Activated CD4-positive, alpha-beta T cell treated with anti-CD3 and anti-CD28 coated beads, Interleukin-2, amount 50 U/mL, for 48 hours (primary cell): Measurements from ENCODE around the gene MRPL51.
A peak's percentile ranks its signal among the peaks of the same experiment; 100 is the strongest.
"Not testable (repeated sequence)": the region's sequence is repeated elsewhere in the genome, so short reads cannot be mapped to it uniquely, and the experiment has no call there.

Experiments
- DNase-seq, 2 experiments: peaks; one replicate each; pipeline ENCODE4 v3.0.0-alpha.2; 2020

MRPL51 gene

GRCh38 chr12:6530576-6531260, 37.7 kb upstream of the MRPL51 start:
- DNase-seq, result no peak

- no peak for DNase-seq
These were observed 36.3 kb upstream of the MRPL51 start for GRCh38 chr12:6529291-6529737.

- DNase-seq, result no peak
These were observed 35.6 kb upstream of the MRPL51 start for GRCh38 chr12:6528539-6529235.

GRCh38 chr12:6527711-6528110, 34.6 kb upstream of the MRPL51 start:
- no peak for DNase-seq

GRCh38 chr12:6526766-6527525, 33.9 kb upstream of the MRPL51 start:
- DNase-seq, result no peak

GRCh38 chr12:6526201-6526600, 33.1 kb upstream of the MRPL51 start:
- DNase-seq, result no peak

GRCh38 chr12:6524648-6525047, 31.6 kb upstream of the MRPL51 start:
- no peak for DNase-seq

GRCh38 chr12:6523708-6524107, 30.6 kb upstream of the MRPL51 start:
- DNase-seq, result no peak

- DNase-seq, result no peak
These were observed 29.1 kb upstream of the MRPL51 start for GRCh38 chr12:6522193-6522592.

GRCh38 chr12:6520186-6520585, 27.1 kb upstream of the MRPL51 start:
- DNase-seq, result no peak

- no peak for DNase-seq
These were observed 15.0 kb upstream of the MRPL51 start for GRCh38 chr12:6508087-6508486.

GRCh38 chr12:6507102-6507998, 14.3 kb upstream of the MRPL51 start:
- no peak for DNase-seq

- no peak for DNase-seq
These were observed 7.4 kb upstream of the MRPL51 start for GRCh38 chr12:6500466-6500865.

- DNase-seq, result not testable (repeated sequence)
These were observed 4.2 kb upstream of the MRPL51 start for GRCh38 chr12:6497291-6497690.

- DNase-seq, result no peak
These were observed 1.9 kb upstream of the MRPL51 start for GRCh38 chr12:6494968-6495367.

- peak in 1 of 2 experiments; percentile 16 for DNase-seq
These were observed 1.2 kb upstream of the MRPL51 start for GRCh38 chr12:6494258-6494743.

GRCh38 chr12:6493497-6494257, 615 bp upstream of the MRPL51 start, which contains the start of gene NCAPD2:
Gene NCAPD2, plus strand, starts transcription at chr12:6494102. Its CDS starts 997 bp downstream, at chr12:6495099.
- DNase-seq, result peak; percentile 93 to 96

GRCh38 chr12:6490673-6491072, 2.4 kb downstream of the MRPL51 start:
- not testable (repeated sequence) for DNase-seq

- no peak for DNase-seq
These were observed 3.6 kb downstream of the MRPL51 start for GRCh38 chr12:6489449-6489848.

- DNase-seq, result no peak
These were observed 4.8 kb downstream of the MRPL51 start for GRCh38 chr12:6488240-6488639.

GRCh38 chr12:6478416-6478815, 14.6 kb downstream of the MRPL51 start:
- no peak for DNase-seq
